AG09309 (cell line): Measurements from ENCODE around the gene ELL.
"Not testable (repeated sequence)": the region's sequence is repeated elsewhere in the genome, so short reads cannot be mapped to it uniquely, and the experiment has no call there.

Experiments
- DNase-seq: peaks from one replicate; pipeline ENCODE4 v3.0.0-alpha.2; 2010; ENCODE audit warnings: low read depth
- H3K4me3 ChIP-seq: 2 replicates; pipeline ENCODE4 v1.5.1; 2011; ENCODE audit warnings: mild to moderate bottlenecking, low read depth, low read length, moderate library complexity; ENCODE audit not compliant: control insufficient read depth
- TF ChIP-seq, protein P1 (sequence below): IDR thresholded peaks from 2 replicates; pipeline ENCODE4 v1.5.1; 2011; ENCODE audit warnings: mild to moderate bottlenecking, low read depth, low read length, inconsistent platforms; ENCODE audit not compliant: insufficient read depth, control insufficient read depth; ENCODE audit errors: missing control alignments

Gene ELL

DNA sequence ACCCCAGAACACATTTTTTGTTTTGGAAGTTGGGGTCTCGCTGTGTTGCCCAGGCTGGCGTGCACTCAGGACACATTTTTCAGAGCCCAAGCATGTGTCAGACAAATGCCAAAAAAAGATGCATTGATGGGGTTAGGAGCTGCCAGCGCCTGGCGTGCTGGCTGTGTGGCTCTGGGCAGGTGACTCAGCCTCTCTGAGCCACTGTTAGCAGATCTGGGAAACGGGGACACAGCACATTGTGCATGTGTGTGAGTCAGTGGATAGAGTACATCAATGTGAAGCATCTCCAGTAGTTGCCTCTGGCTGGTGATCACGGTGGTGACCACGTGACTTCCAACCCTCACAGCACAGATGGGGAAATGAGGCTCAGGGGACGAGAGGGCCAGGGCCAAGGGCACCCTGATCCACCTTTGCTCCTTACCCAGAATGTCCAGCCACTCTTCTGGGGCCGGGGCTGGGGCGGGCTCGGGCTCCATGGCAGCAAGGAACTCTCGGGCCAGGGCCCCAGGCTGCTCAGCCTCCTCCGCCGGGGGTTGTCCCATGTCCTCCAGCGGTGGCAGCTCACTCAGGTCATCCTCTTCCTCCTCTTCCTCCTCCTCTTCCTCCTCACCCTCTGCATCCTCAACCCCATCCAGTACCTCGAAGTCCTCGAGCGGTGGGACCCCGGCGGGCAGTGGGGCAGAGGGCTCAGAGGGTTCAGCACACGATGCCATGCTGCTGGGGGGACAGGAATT, 19.6 kb upstream of the ELL start:
- no peak overlapping the region for H3K4me3 ChIP-seq
- TF ChIP-seq, protein P1, sequence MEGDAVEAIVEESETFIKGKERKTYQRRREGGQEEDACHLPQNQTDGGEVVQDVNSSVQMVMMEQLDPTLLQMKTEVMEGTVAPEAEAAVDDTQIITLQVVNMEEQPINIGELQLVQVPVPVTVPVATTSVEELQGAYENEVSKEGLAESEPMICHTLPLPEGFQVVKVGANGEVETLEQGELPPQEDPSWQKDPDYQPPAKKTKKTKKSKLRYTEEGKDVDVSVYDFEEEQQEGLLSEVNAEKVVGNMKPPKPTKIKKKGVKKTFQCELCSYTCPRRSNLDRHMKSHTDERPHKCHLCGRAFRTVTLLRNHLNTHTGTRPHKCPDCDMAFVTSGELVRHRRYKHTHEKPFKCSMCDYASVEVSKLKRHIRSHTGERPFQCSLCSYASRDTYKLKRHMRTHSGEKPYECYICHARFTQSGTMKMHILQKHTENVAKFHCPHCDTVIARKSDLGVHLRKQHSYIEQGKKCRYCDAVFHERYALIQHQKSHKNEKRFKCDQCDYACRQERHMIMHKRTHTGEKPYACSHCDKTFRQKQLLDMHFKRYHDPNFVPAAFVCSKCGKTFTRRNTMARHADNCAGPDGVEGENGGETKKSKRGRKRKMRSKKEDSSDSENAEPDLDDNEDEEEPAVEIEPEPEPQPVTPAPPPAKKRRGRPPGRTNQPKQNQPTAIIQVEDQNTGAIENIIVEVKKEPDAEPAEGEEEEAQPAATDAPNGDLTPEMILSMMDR: no peak
- no peak for DNase-seq

DNA sequence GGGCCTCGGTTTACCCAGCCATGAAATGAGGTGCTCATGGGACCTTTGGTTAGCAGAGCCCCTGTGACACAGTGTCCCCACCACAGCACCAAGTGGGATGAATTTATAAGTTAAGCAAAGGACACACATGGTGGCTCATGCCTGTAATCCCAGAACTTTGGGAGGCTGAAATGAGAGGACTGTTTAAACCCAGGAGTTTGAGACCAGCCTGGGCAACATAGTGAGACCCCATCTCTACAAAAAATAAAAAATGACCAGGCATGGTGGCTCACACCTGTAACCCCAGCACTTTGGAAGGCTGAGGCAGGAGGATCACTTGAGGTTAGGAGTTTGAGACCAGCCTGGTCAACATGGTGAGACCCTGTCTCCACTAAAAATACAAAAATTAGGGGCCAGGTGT, 18.3 kb upstream of the ELL start:
- not testable (repeated sequence) for H3K4me3 ChIP-seq, DNase-seq

- no peak for DNase-seq
- TF ChIP-seq, protein P1: no peak
- no peak overlapping the region for H3K4me3 ChIP-seq
These were observed 17.5 kb upstream of the ELL start for GRCh38 chr19:18539372-18539771.

DNA sequence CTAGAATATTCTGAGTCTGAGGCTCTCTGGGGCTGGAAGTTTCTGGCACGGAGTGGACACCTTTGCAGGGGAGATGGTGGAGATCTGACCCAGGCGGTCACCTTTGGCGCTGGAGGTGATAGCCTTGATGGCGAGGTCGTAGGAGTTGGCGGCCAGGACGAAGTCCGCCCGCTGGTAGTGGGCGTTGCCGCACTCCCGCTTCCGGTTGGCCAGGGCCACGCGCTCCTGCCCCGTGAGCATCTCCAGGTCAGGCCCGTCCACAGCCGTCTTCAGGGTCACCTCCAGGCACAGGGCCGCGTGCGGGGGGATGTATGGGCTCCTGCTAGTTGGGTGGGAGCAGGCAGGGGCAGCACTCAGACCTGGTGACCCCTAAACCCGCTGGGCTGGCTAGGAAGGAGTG, 16.2 kb upstream of the ELL start:
- no peak overlapping the region for H3K4me3 ChIP-seq
- no peak for DNase-seq
- TF ChIP-seq, protein P1: no peak

DNA sequence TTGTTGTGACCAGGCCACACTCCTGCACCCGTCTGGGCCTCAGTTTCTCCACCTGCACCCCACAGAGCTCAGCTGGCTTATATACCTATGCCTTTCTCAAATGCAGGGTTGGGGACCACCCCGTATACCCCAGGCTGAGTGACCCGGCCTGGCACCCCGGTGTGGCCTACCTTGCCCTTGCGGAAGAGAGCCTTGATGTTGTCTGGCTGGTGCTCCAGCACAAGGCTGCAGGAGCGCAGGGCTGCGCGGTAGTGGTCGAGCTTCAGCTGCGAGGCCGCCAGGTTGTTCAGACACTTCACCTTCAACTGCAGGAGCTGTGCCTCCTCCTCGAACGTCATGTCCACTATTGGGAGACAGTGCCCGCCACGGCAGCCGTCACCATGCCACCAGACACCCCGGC, 15.6 kb upstream of the ELL start:
- TF ChIP-seq, protein P1: no peak
- H3K4me3 ChIP-seq: no peak overlapping the region
- no peak for DNase-seq

- TF ChIP-seq, protein P1: no peak
- no peak overlapping the region for H3K4me3 ChIP-seq
- DNase-seq: no peak
These were observed 14.6 kb upstream of the ELL start for GRCh38 chr19:18536475-18536874.

GRCh38 chr19:18533058-18533457, 11.2 kb upstream of the ELL start:
- TF ChIP-seq, protein P1: no peak
- no peak for DNase-seq
- no peak overlapping the region for H3K4me3 ChIP-seq
